ENCODE results near the gene ZNF280A. TPM values are rescaled to one million over a fixed set of nuclear protein-coding genes. Genes with fewer than 3 reads are reported as not detected.
"Not testable (repeated sequence)": the region's sequence is repeated elsewhere in the genome, so short reads cannot be mapped to it uniquely, and the experiment has no call there.

Gene ZNF280A
- total and polyA plus RNA-seq, 2 of the 8 experiments (the other 6 are each of a cell fraction or from before 2014, with no cell fraction given) = 0.09 to 0.61 TPM

GRCh38 chr22:22468794-22469469 is 51.1 kb downstream of the ZNF280A start:
- H4K5ac ChIP-seq (ENCODE audit: insufficient read length, low read depth, low read length); H2BK12ac ChIP-seq (ENCODE audit: low read depth, low read length); H3K79me2 ChIP-seq (ENCODE audit: control insufficient read depth in 1 of 2, insufficient read depth in 2 of 2, low read length in 2 of 2); H3K14ac ChIP-seq (ENCODE audit: insufficient read length); H2BK20ac ChIP-seq (ENCODE audit: low read length); H2BK5ac ChIP-seq (ENCODE audit: low read depth, low read length); H4K8ac ChIP-seq (ENCODE audit: extremely low read depth, insufficient read depth, low read length); H3K56ac ChIP-seq (replicated peaks; ENCODE audit: insufficient read length, low read depth, low read length); H3K23ac ChIP-seq (ENCODE audit: insufficient read length); FAIRE-seq; H3K4me1 ChIP-seq (replicated peaks in 1 of 4; ENCODE audit: control insufficient read depth in 3 of 4, insufficient read depth in 4 of 4, low read length in 3 of 4); H2AFZ ChIP-seq (ENCODE audit: low read length); H2BK15ac ChIP-seq (ENCODE audit: low read length); H3K9ac ChIP-seq (replicated peaks in 1 of 4; ENCODE audit: extremely low read depth in 1 of 4, low read depth in 3 of 4, low read length in 3 of 4); H3K4me3 ChIP-seq (ENCODE audit: extremely low read depth in 1 of 4, insufficient read depth in 2 of 4, low read depth in 3 of 4, low read length in 4 of 4); POLR2A ChIA-PET (ENCODE audit: partially characterized antibody); H2AK5ac ChIP-seq (ENCODE audit: low read depth, low read length); H3K36me3 ChIP-seq (ENCODE audit: control insufficient read depth in 2 of 4, insufficient read depth in 4 of 4, low read length in 3 of 4); H4K20me1 ChIP-seq (replicated peaks in 1 of 2; ENCODE audit: control insufficient read depth in 1 of 2, insufficient read depth in 2 of 2, low read length in 2 of 2); H3K23me2 ChIP-seq (ENCODE audit: low read depth, low read length); H2BK120ac ChIP-seq (replicated peaks; ENCODE audit: low read depth, low read length); H3K18ac ChIP-seq (ENCODE audit: extremely low read depth, low read length); H3K79me1 ChIP-seq (ENCODE audit: low read depth, low read length); DNase-seq (ENCODE audit: low read depth in 1 of 2, low spot score in 2 of 2); H3K4me2 ChIP-seq (ENCODE audit: insufficient read depth in 1 of 2, low read depth in 2 of 2, low read length in 2 of 2); H3K27ac ChIP-seq (ENCODE audit: low read depth, low read length); H3K4ac ChIP-seq (replicated peaks; ENCODE audit: insufficient read length, low read depth, low read length); H4K91ac ChIP-seq (replicated peaks; ENCODE audit: insufficient read length, low read length): not testable (repeated sequence)
- Histone ChIP-seq H3K9me3 (ENCODE audit: insufficient read depth in 2 of 2, low read depth in 1 of 2, low read length in 1 of 2) (peaks cover 6 to 11% of the 10 kb centered on the region in 2 experiments), H3K27me3 (replicated peaks in 1 of 4; ENCODE audit: control insufficient read depth in 3 of 4, extremely low read depth in 1 of 4, insufficient read depth in 3 of 4, low read length in 3 of 4) (peaks cover 1 to 25% (median 15%) of the 10 kb centered on the region in 4 experiments; a peak in 5 of 7 replicates)
- CTCF ChIA-PET (ENCODE audit: partially characterized antibody) = interaction anchor here (0.6 to 0.9 kb wide), 2 partner anchors 112 to 358 kb away, joined by 3 read pairs; no protein-coding TSS in a partner anchor
- 85% methylated on average over 11 of the region's 11 CpGs; no CpG with 5 or more reads in 1 of the 2 experiments for WGBS, 2 experiments (ENCODE audit: extremely low coverage in 1 of 2, insufficient coverage in 1 of 2, insufficient read length in 1 of 2, insufficient replicate concordance in 2 of 2, low coverage in 1 of 2, low lambda C conversion rate in 2 of 2, missing lambda C conversion rate in 1 of 2)

Data from H1 (cell line).